GM23338 (cell line): ENCODE measurements around the gene CTDSP2. TPM values are rescaled to one million over a fixed set of nuclear protein-coding genes. Genes with fewer than 3 reads are reported as not detected.

Experiments used
- ATAC-seq: fragments of 200-7000 bp; cut with Tn5 transposase; 3 replicates; pipeline ENCODE4 v1.9.1; 2020
- DNase-seq: peaks from one replicate; pipeline ENCODE4 v3.0.0-alpha.2; 2015; ENCODE audit warnings: low spot score
- H2AFZ ChIP-seq: fragments of 200-600 bp; sonication (generic); 2 replicates; pipeline ENCODE4 v1.8.0; 2016; ENCODE audit warnings: antibody characterized with exemption, mild to moderate bottlenecking, moderate library complexity
- H3F3A ChIP-seq: fragments of 200-600 bp; sonication (generic); replicated peaks from 2 replicates; pipeline ENCODE4 v1.8.0; 2017; ENCODE audit warnings: antibody characterized with exemption, mixed run types, low read depth
- H3K27ac ChIP-seq: fragments of 200-600 bp; sonication (generic); 2 replicates; pipeline ENCODE4 v1.6.1; 2016; ENCODE audit warnings: low read depth
- H3K27me3 ChIP-seq: fragments of 200-600 bp; sonication (generic); 2 replicates; pipeline ENCODE4 v1.8.0; 2016; ENCODE audit warnings: mild to moderate bottlenecking, mixed run types, moderate library complexity; ENCODE audit not compliant: insufficient read depth
- H3K36me3 ChIP-seq: fragments of 200-600 bp; sonication (generic); 2 replicates; pipeline ENCODE4 v1.8.0; 2016; ENCODE audit warnings: mild to moderate bottlenecking; ENCODE audit not compliant: insufficient read depth
- H3K4me1 ChIP-seq: fragments of 200-600 bp; sonication (generic); 2 replicates; pipeline ENCODE4 v1.8.0; 2016; ENCODE audit warnings: mild to moderate bottlenecking, moderate library complexity; ENCODE audit not compliant: insufficient read depth
- H3K4me2 ChIP-seq: fragments of 200-600 bp; sonication (generic); 2 replicates; pipeline ENCODE4 v1.7.1; 2017; ENCODE audit warnings: mixed run types
- H3K4me3 ChIP-seq: fragments of 200-600 bp; sonication (generic); 2 replicates; pipeline ENCODE4 v1.6.1; 2016; ENCODE audit warnings: mixed run types
- H3K79me2 ChIP-seq: fragments of 200-600 bp; sonication (generic); replicated peaks from 2 replicates; pipeline ENCODE4 v1.8.0; 2017; ENCODE audit warnings: mild to moderate bottlenecking; ENCODE audit not compliant: insufficient read depth
- H3K9me2 ChIP-seq: fragments of 200-600 bp; sonication (generic); 2 replicates; pipeline ENCODE4 v1.8.0; 2017; ENCODE audit not compliant: insufficient read depth
- H4K20me1 ChIP-seq: fragments of 200-600 bp; sonication (generic); replicated peaks from 2 replicates; pipeline ENCODE4 v1.8.0; 2017; ENCODE audit warnings: mild to moderate bottlenecking; ENCODE audit not compliant: insufficient read depth
- H3K27ac Mint-ChIP-seq: 2 replicates; pipeline ENCODE4 v1.8.0; 2020; ENCODE audit warnings: inconsistent platforms, mild to moderate bottlenecking, moderate library complexity, mixed read lengths
- H3K27me3 Mint-ChIP-seq: 3 replicates; pipeline ENCODE4 v1.8.0; 2022; ENCODE audit warnings: low read depth, mild to moderate bottlenecking, moderate library complexity, mixed read lengths, inconsistent platforms; ENCODE audit not compliant: insufficient read depth, poor library complexity
- H3K36me3 Mint-ChIP-seq: 3 replicates; pipeline ENCODE4 v1.8.0; 2021; ENCODE audit warnings: low read depth, mild to moderate bottlenecking, inconsistent platforms, moderate library complexity, mixed read lengths
- H3K4me1 Mint-ChIP-seq: 3 replicates; pipeline ENCODE4 v1.8.0; 2020; ENCODE audit warnings: mild to moderate bottlenecking, inconsistent platforms, mixed read lengths
- H3K4me3 Mint-ChIP-seq: 3 replicates; pipeline ENCODE4 v1.8.0; 2021; ENCODE audit warnings: moderate library complexity, mild to moderate bottlenecking, inconsistent platforms, mixed read lengths
- H3K9me3 Mint-ChIP-seq: 3 replicates; pipeline ENCODE4 v1.8.0; 2020; ENCODE audit warnings: moderate library complexity, mild to moderate bottlenecking, inconsistent platforms, mixed read lengths
- CREB1 ChIP-seq: fragments of 250-450 bp; sonication (Bioruptor Pico); IDR thresholded peaks from 2 replicates; pipeline ENCODE4 v1.5.0; 2020; ENCODE audit warnings: low read depth, mild to moderate bottlenecking, moderate library complexity
- CTCF ChIP-seq, 2 experiments: fragments of 200-600 bp in 1 of 2; sonication (generic) in 1 of 2; conservative IDR thresholded peaks; 2 replicates each; pipeline versions ENCODE4 v1.5.1 to v1.6.1; 2016 to 2017; ENCODE audit warnings: antibody characterized with exemption in 2 of 2, low read depth in 2 of 2, mild to moderate bottlenecking in 2 of 2, moderate library complexity in 1 of 2
- ETS1 ChIP-seq: IDR thresholded peaks from 2 replicates; pipeline ENCODE4 v1.6.1; 2016; ENCODE audit warnings: antibody characterized with exemption
- POLR2AphosphoS5 ChIP-seq: IDR thresholded peaks from 2 replicates; pipeline ENCODE4 v1.6.1; 2016; ENCODE audit warnings: antibody characterized with exemption, low read depth
- REST ChIP-seq: IDR thresholded peaks from one replicate; pipeline ENCODE4 v1.6.1; 2018; ENCODE audit warnings: antibody characterized with exemption; ENCODE audit not compliant: unreplicated experiment
- STAT1 ChIP-seq: IDR thresholded peaks from one replicate; pipeline ENCODE4 v1.6.1; 2016; ENCODE audit warnings: antibody characterized with exemption; ENCODE audit not compliant: unreplicated experiment
- ZNF114 ChIP-seq: fragments of 250-450 bp; sonication (Bioruptor Pico); IDR thresholded peaks from 2 replicates; pipeline ENCODE4 v1.5.0; 2020; ENCODE audit warnings: mild to moderate bottlenecking, moderate library complexity
- polyA plus RNA-seq: library from polyadenylated mRNA; unstranded; fragments of >200 nt; fragmentation: Nextera tagmentation; extraction: Ambion mirVana; gene quantifications from 2 replicates; pipeline ENCODE4 v1.2.1, GENCODE V29; 2016
- total RNA-seq: library from RNA; depleted of rRNA; stranded (reverse); fragments of >200 nt; shearing (Covaris generic); gene quantifications from 2 replicates; pipeline ENCODE4 v1.2.3, GENCODE V29; 2014

CTDSP2 gene
- total and polyA plus RNA-seq, 2 experiments from 2014 or later, result 22.8 to 81.9 TPM

GRCh38 chr12:57782608-57783465 lies 63.7 kb downstream of the CTDSP2 start, which contains the start of gene TSFM:
Gene TSFM, plus strand, starts transcription at chr12:57782787. Its CDS starts 15 bp downstream, at chr12:57782802.
- no peaks in the 10 kb centered on the region for H3K9me3 Mint-ChIP-seq
- Histone ChIP-seq H3K4me1 (peaks cover 5% of the 10 kb centered on the region; the same call in 1 of the 2 replicates), H3K9me2 (no peaks in the 10 kb centered on the region), H3K4me2 (peak within 1 kb of the TSS; percentile 98), H4K20me1 (peaks cover 7% of the 10 kb centered on the region), H3K36me3 (peaks cover 20% of the 10 kb centered on the region; the same call in 1 of the 2 replicates), H3F3A (no peaks in the 10 kb centered on the region), H3K27me3 (no peaks in the 10 kb centered on the region), H3K79me2 (peaks cover 18% of the 10 kb centered on the region), H3K27ac (0 out of 2 replicates have a peak within 1 kb of the TSS, but pooled peaks have one; percentile 65), H2AFZ (peak within 1 kb of the TSS; percentile 73), H3K4me3 (peak within 1 kb of the TSS; percentile 100)
- peaks cover 4% of the 10 kb centered on the region; the same call in 1 of the 3 replicates for H3K4me1 Mint-ChIP-seq
- no peak for TF ChIP-seq STAT1
- peak; percentile 75 for TF ChIP-seq ETS1
- TF ChIP-seq POLR2AphosphoS5, result peak; percentile 91
- TF ChIP-seq REST, result peak; percentile 19
- TF ChIP-seq CTCF (conservative IDR thresholded peaks at IDR 0.05; ENCODE audit: low read depth in 2 of 2), result peak; percentile 80 to 91
- TF ChIP-seq CREB1 (CRISPR knock-in tag), result peak; percentile 86
- TF ChIP-seq ZNF114 (CRISPR knock-in tag), result no peak
- peaks cover 29% of the 10 kb centered on the region for H3K36me3 Mint-ChIP-seq
- ATAC-seq, result peak; percentile 92
- peaks cover 5% of the 10 kb centered on the region for H3K27me3 Mint-ChIP-seq
- peak; percentile 99 for DNase-seq
- peak within 1 kb of the TSS; percentile 100 for H3K4me3 Mint-ChIP-seq
- H3K27ac Mint-ChIP-seq, result peak within 1 kb of the TSS; percentile 97
